Keratinocyte (primary cell): ENCODE measurements around the gene AANAT.

Experiments
- CTCF ChIP-seq, 3 experiments: IDR thresholded peaks in 1 of 3; conservative IDR thresholded peaks in 1 of 3; optimal IDR thresholded peaks in 1 of 3; 2 replicates in 2 of 3; 3 replicates in 1 of 3; pipeline versions ENCODE3 to v1.5.1; 2011; ENCODE audit warnings: low read length in 3 of 3, mild to moderate bottlenecking in 3 of 3, moderate library complexity in 2 of 3, control low read depth in 1 of 3, inconsistent platforms in 1 of 3; ENCODE audit not compliant: insufficient read depth in 2 of 3; ENCODE audit errors: extremely low read depth in 1 of 3
- EZH2 ChIP-seq: IDR thresholded peaks from one replicate; pipeline ENCODE4 v1.6.1; 2012; ENCODE audit warnings: inconsistent platforms, mild to moderate bottlenecking, low read length, moderate library complexity

GRCh38 chr17:76435751-76436150 lies 31.7 kb upstream of the AANAT start:
- TF ChIP-seq CTCF (optimal IDR thresholded peaks at IDR 0.05 in 1 of 3, IDR thresholded peaks at IDR 0.05 in 1 of 3, conservative IDR thresholded peaks at IDR 0.05 in 1 of 3; ENCODE audit: extremely low read depth in 1 of 3, insufficient read depth in 2 of 3, low read length in 3 of 3) (no peak), EZH2 (no peak)
